D721Med (cell line): ENCODE results near the gene FLT3.
"Not testable (repeated sequence)": the region's sequence is repeated elsewhere in the genome, so short reads cannot be mapped to it uniquely, and the experiment has no call there.

ENCODE experiments used
- DNase-seq: peaks from one replicate; pipeline ENCODE4 v3.0.0; 2011; ENCODE audit warnings: low spot score; ENCODE audit not compliant: insufficient read length
- FAIRE-seq: peaks from 2 replicates; lab custom pipeline; 2011; peaks lifted over from hg19 to GRCh38; lab: Jason Lieb, UNC
- TF ChIP-seq, protein P1 (sequence below): IDR thresholded peaks from 2 replicates; pipeline ENCODE4 v1.5.1; 2012; ENCODE audit warnings: mild to moderate bottlenecking, control low read depth; ENCODE audit not compliant: insufficient read depth; ENCODE audit errors: missing control alignments

FLT3 gene

GRCh38 chr13:28128030-28128429 is 27.7 kb upstream of the FLT3 start:
- TF ChIP-seq, protein P1, sequence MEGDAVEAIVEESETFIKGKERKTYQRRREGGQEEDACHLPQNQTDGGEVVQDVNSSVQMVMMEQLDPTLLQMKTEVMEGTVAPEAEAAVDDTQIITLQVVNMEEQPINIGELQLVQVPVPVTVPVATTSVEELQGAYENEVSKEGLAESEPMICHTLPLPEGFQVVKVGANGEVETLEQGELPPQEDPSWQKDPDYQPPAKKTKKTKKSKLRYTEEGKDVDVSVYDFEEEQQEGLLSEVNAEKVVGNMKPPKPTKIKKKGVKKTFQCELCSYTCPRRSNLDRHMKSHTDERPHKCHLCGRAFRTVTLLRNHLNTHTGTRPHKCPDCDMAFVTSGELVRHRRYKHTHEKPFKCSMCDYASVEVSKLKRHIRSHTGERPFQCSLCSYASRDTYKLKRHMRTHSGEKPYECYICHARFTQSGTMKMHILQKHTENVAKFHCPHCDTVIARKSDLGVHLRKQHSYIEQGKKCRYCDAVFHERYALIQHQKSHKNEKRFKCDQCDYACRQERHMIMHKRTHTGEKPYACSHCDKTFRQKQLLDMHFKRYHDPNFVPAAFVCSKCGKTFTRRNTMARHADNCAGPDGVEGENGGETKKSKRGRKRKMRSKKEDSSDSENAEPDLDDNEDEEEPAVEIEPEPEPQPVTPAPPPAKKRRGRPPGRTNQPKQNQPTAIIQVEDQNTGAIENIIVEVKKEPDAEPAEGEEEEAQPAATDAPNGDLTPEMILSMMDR = no peak
- no peak for FAIRE-seq
- no peak for DNase-seq

- no peak for FAIRE-seq
- TF ChIP-seq, protein P1 = no peak
- no peak for DNase-seq
Observed at GRCh38 chr13:28121224-28121623, 20.8 kb upstream of the FLT3 start.

- no peak for FAIRE-seq
- DNase-seq = no peak
- TF ChIP-seq, protein P1 = no peak
Observed at GRCh38 chr13:28120317-28120716, 19.9 kb upstream of the FLT3 start.

- FAIRE-seq = no peak
- TF ChIP-seq, protein P1 = no peak
Observed at GRCh38 chr13:28117689-28118377, 17.5 kb upstream of the FLT3 start.

DNA sequence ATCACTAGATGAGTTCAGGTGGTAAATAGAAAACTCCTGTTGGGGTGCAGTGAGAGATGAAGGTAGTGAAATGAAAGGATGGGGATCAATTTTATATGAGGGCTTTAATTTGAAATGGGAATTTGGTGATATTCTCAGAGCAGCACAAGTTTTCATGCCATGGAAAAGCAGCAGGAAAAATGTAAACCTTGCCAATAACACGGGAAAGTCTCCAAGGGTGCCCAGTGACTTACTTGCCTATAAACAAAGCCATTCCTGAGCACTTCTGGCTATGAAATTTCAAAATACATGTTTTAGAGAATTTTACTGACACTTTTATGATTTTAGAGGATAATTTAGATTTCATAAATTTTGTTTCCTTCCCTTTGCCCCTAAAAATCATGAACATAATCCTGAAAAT is 16.4 kb upstream of the FLT3 start:
- TF ChIP-seq, protein P1 = no peak
- DNase-seq (no peak), FAIRE-seq (no peak)

More at GRCh38 chr13:28117689-28118377, 17.5 kb upstream of the FLT3 start:
- DNase-seq = no peak

DNA sequence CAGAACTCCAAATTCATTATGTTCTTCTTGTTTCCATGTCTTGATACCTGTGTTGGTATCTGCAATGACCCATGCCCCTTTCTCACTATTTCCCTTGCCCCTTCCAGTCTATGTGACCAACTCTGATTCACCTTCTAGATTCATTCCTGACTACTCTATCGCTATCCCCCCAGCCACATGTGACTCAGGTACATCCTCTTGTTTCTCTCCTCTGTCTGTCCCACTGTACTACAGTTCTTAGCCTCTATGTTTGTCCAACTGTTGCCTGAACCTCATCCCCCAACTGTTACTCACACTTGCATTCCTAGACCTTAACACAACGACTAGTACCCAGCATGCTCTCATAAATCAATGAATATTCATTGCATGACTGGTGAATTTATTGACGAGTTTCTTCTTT is 10.0 kb upstream of the FLT3 start:
- TF ChIP-seq, protein P1 = no peak
- FAIRE-seq (no peak), DNase-seq (no peak)

DNA sequence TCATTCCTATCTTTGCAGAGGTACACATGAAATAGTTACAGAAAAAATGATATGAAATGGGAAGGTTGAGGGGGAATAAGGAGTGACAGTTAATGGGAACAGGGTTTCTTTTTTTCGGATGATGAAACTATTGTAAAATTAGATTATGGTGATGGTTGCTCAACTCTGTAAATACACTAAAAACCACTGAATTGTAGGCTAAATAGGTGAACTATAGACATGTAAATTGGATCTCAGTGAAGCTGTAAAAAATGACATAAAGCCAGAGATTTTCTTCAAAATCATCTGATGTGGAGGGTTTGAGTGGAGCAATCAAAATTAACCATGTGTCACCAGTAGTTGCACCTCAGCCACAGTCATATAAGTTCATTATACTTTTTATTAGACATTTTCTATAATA is 6.6 kb upstream of the FLT3 start:
- DNase-seq (no peak), FAIRE-seq (no peak)

DNA sequence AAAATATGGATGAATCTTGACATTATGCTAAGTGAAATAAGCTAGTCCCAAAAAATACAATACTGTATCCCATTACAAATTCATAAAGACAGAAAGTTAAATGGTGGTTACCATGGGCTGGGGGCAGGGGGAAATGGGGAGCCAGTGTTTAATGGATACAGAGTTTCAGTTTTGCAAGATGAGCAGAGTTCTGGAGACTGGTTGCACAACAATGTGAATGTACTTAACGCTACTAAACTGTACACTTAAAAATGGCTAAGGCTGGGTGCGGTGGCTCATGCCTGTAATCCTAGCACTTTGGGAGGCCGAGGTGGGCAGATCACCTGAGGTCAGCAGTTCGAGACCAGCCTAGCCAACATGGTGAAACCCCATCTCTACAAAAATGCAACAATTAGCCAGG is 1.5 kb upstream of the FLT3 start:
- FAIRE-seq, DNase-seq: not testable (repeated sequence)

More for the DNA sequence above, 6.6 kb upstream of the FLT3 start:
- TF ChIP-seq, protein P1 = no peak
